ENCODE measurements around the gene C1orf21.

The C1orf21 gene

DNA sequence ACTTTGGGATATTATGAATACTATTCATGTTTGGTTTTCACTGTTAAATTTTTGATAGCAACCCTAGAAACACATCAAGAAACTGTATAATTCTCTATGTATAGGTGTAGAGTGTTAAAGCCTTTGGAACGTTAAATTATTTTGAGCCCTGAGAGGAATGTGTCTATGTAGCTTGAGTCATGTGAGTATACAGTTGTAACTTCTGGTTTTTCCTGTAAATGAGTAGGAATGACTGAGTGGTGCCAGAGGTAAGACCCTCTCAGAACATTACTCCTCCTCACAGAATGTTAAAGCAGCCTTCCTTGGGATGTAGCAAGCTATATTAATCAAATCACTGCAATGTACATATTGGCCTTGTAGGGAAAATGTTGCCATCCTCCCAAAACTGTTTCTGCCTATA is 69.0 kb downstream of the C1orf21 start:
- no peak for DNase-seq

GRCh38 chr1:184456189-184456588 is 69.4 kb downstream of the C1orf21 start:
- DNase-seq: no peak

DNA sequence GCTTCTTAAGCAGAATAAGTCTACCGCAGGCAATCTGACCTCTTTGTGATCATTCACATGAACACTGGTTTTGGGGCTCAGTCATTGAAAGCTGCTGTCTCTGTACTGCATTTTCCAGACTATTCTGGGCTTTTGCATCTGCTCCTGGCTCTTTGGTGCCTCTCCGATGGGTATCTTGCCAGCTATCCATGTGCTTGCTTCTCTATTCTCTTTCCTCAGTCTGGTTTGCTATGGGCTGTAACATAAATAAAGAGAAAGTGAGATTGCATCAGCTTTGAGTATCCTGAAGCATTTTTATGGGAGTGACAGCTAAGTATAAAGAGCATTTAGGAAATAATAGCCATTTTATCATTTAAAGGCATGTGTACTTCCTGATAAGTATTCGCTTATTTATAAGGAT is 70.7 kb downstream of the C1orf21 start:
- DNase-seq: no peak

GRCh38 chr1:184461321-184461720 is 74.5 kb downstream of the C1orf21 start:
- DNase-seq: no peak

GRCh38 chr1:184462155-184462554 is 75.3 kb downstream of the C1orf21 start:
- no peak for DNase-seq

- no peak for DNase-seq
These were observed 76.2 kb downstream of the C1orf21 start for GRCh38 chr1:184462990-184463389.

- no peak for DNase-seq
These were observed 76.9 kb downstream of the C1orf21 start for GRCh38 chr1:184463680-184464079.

- DNase-seq: no peak
These were observed 77.9 kb downstream of the C1orf21 start for GRCh38 chr1:184464757-184465156.

GRCh38 chr1:184465489-184466146 is 78.8 kb downstream of the C1orf21 start:
- DNase-seq: no peak

- no peak for DNase-seq
These were observed 80.5 kb downstream of the C1orf21 start for GRCh38 chr1:184467295-184467694.

DNA sequence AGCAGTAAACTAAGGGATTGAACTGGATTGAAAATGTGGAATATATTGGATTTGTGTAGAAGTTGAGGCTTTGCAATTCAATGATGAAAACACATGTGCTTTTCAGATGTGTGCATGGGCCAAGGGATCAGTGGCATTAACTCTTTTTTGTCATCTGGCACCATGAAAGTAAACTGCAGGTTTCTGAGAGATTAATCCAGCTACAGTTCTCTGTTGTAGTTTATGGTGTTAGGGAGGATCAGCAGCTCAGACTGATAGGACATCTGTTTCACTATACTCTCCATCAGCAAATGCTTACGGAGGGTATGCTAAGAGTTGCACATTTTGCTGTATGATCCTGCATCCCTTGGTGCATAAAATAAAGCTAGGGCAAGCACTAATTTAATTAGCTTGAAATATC is 82.6 kb downstream of the C1orf21 start:
- DNase-seq: no peak

DNA sequence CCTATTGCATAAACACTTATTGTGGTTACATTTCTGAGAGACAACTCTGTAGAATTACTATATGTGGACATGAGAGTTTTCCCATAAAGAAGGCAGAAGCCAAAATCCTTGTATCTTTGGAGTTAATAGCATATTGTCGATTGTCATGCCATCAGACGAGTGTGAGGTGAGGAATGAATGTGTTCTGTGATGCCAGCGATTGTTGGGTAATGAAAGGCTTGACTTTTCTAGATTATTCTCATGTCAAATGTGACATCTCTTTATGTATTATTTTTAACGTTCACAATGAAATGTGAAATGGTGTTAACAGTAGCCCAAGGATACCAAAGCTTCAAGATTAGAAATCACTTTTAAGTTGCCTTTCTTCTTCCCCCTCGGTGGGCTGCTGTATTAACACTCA is 84.9 kb downstream of the C1orf21 start:
- no peak for DNase-seq

GRCh38 chr1:184472136-184472535 is 85.3 kb downstream of the C1orf21 start:
- no peak for DNase-seq

- DNase-seq: no peak
These were observed 86.5 kb downstream of the C1orf21 start for GRCh38 chr1:184473176-184473966.

- DNase-seq: no peak
These were observed 89.4 kb downstream of the C1orf21 start for GRCh38 chr1:184476187-184476586.

GRCh38 chr1:184479435-184480167 is 92.8 kb downstream of the C1orf21 start:
- no peak for DNase-seq

- no peak for DNase-seq
These were observed 93.9 kb downstream of the C1orf21 start for GRCh38 chr1:184480736-184481135.

GRCh38 chr1:184482136-184482535 is 95.3 kb downstream of the C1orf21 start:
- no peak for DNase-seq

DNA sequence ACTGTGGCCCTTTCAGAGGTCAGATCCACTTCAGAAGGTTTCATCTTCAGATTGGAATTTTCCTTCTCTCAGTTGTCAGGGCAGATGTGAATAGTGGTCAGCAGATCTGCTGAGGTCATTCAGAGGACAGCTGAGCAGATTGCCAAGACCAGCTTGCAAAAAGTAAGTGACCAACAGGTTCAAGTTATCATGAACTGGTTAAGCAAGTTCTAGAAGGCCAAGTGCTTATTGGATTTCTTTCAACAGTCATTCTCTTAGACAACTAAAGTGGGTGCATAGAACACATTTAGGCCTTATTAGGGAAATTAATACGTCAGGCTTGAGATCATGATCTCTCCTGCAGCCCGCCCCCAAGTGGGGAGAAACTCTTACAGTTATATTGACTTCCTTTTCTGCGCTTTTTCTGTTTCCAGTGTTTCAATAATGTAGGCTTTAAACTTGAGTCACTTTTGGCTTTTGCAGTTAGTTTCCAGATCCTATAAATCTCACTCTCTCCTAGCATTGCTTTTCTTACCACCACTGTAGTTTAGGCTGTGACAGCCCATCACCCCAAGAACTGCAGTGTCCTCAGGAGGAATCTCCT is 96.4 kb downstream of the C1orf21 start:
- no peak for DNase-seq

DNA sequence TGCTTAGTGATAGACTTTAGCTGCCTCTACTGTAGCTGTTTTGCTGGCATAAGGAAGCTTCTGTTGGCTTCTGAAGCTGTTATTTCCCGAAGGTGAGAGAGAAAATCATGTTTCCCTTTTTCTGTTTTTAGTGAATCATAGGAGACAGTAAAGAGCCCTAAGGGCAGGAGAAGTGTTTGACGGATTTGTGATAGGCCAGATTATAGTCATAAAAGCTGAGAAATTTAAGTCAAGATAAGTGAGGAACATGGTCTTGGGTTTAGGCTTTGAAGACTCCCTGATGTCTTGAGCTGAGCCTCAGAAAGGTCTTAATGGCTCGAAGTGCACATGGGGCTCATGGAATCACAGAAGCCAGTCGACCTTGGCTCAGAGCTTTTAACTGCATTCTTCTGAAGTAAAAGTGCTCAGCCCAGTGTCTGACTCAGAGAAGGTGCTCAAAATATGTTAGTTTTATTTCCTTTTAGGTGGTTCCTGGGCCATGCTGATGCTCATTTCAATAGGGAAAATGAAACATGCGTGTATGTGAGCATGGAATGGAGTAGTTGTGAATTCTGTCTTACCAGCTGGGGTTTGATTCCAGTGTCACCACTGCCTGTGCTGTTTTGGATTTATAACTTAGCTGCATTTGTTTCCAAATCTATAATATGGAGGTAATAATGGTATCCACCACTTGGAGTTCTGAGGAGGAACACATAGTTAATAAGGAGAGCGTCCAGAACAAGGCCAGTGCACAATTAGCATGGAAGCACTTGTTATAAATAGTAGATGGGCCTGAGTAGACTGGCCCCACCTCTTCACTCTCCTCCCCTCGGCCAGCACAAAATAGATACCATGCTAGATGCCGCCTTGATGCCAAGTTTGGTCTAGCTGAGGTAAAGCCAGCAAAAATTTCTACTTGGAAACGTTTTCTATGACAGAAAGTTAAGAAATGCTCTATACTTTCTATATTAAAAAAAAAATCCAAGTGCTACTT is 99.2 kb downstream of the C1orf21 start:
- no peak for DNase-seq

- DNase-seq: no peak
These were observed 100.1 kb downstream of the C1orf21 start for GRCh38 chr1:184486761-184487445.

Measured in stimulated activated CD4-positive, alpha-beta T cell treated with anti-CD3 and anti-CD28 coated beads, Interleukin-4, amount 100 ng/mL, for 24 hours (primary cell).